Transverse colon (tissue), 4 donors: Measurements from ENCODE around the gene ATP13A1. TPM values are rescaled to one million over a fixed set of nuclear protein-coding genes. Genes with fewer than 3 reads are reported as not detected.
A peak's percentile ranks its signal among the peaks of the same experiment; 100 is the strongest.

ENCODE experiments used
- DNase-seq: peaks from one replicate; pipeline ENCODE4 v3.0.0-alpha.2; 2019
- H3K27ac ChIP-seq, 4 donors: fragments of 200-600 bp; sonication (generic); 2 replicates each; pipeline ENCODE4 v1.5.1; 2016 to 2018; ENCODE audit warnings: inconsistent platforms in 4 of 4
- H3K27me3 ChIP-seq: fragments of 200-600 bp; sonication (generic); 2 replicates; pipeline ENCODE4 v1.5.1; 2017; ENCODE audit warnings: inconsistent platforms
- H3K36me3 ChIP-seq, 4 donors: fragments of 200-600 bp; sonication (generic); 2 replicates each; pipeline ENCODE4 v1.5.1; 2017 to 2019; ENCODE audit warnings: inconsistent platforms in 4 of 4
- H3K4me1 ChIP-seq, 4 donors: fragments of 200-600 bp; sonication (generic); 2 replicates each; pipeline ENCODE4 v1.5.1; 2017 to 2020; ENCODE audit warnings: inconsistent platforms in 4 of 4
- H3K4me3 ChIP-seq, 4 donors: fragments of 200-600 bp; sonication (generic); 1 replicate in 1 of 4; 2 replicates in 3 of 4; pipeline versions ENCODE4 v1.5.1 to v1.6.1; 2017 to 2019; ENCODE audit warnings: inconsistent platforms in 4 of 4
- H3K9me3 ChIP-seq, 2 donors: fragments of 200-600 bp; sonication (generic); 2 replicates each; pipeline ENCODE4 v1.5.1; 2017 to 2019; ENCODE audit warnings: inconsistent platforms in 2 of 2
- EP300 ChIP-seq: sonication (generic); formaldehyde crosslinking; IDR thresholded peaks from one replicate; pipeline ENCODE4 v1.6.1; 2017; ENCODE audit warnings: antibody characterized with exemption, low read depth
- POLR2A ChIP-seq: fragments of 450-650 bp; IDR thresholded peaks from one replicate; pipeline ENCODE4 v1.6.1; 2016; ENCODE audit warnings: antibody characterized with exemption, mild to moderate bottlenecking, moderate library complexity
- POLR2AphosphoS5 ChIP-seq, 3 donors: sonication (generic); formaldehyde crosslinking; IDR thresholded peaks; one replicate each; pipeline ENCODE4 v1.6.1; 2016; ENCODE audit warnings: antibody characterized with exemption in 3 of 3
- WGBS, 2 donors: methylation state at CpG; one replicate each; pipeline ENCODE4 v1.1.5; 2018; ENCODE audit warnings: low coverage in 1 of 2; 5-methylcytosine and 5-hydroxymethylcytosine counted together
- in situ Hi-C, 4 donors: fragments of 200-750 bp; cut with MboI; loops; one replicate each; pipeline versions ENCODE4 v1.15.0 to v1.15.1; 2017; ENCODE audit warnings: low sequenced_read_pairs in 3 of 4, low pct_ligation_motif_present in 1 of 4, low pct_unique_long_range_greater_than_20kb in 1 of 4
- intact Hi-C: fragments of 100-400 bp; cut with DNase I; formaldehyde crosslinking; loops from one replicate; pipeline ENCODE4 v1.15.1; 2023; ENCODE audit warnings: low total_unique reads
- total RNA-seq, 4 donors: library from RNA; depleted of rRNA; stranded (reverse); fragments of >200 nt; gene quantifications; one replicate each; pipeline ENCODE4 v1.1.0, GENCODE V29; 2016
- TF ChIP-seq, protein P1 (sequence below), 5 experiments: fragments of 200-600 bp in 3 of 5; fragments of 450-650 bp in 2 of 5; sonication (generic) in 3 of 5; IDR thresholded peaks; 1 replicate in 2 of 5; 2 replicates in 3 of 5; pipeline ENCODE4 v1.5.1; 2016 to 2017; ENCODE audit warnings: antibody characterized with exemption in 5 of 5, inconsistent platforms in 3 of 5, mild to moderate bottlenecking in 2 of 5, moderate library complexity in 1 of 5

ATP13A1 gene
- total RNA-seq, 4 donors from 2014 or later = 112 to 929 (median 402) TPM

DNA sequence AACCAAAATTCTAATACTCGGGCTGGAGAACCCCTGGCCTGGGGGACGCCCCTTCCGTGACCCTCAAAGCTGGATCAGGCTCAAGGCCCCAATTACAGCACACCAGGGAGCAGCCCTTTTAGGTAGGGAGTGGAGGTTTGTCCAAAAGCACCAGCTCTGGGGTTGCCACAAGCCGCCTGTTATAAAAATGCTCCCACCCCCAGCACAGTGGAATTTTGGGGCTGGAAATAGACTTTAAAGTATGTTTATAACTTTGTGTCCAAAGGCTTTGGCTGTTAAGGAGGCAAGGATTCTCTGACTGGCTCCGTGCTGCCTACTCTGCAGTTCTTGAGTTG lies 19.5 kb downstream of the ATP13A1 start:
- peak overlapping the region in 3 of 4 donors; percentile 80 to 86 (median 82) for H3K4me3 ChIP-seq
- H3K27ac ChIP-seq = peak overlapping the region; percentile 81 to 88 (median 84)
- TF ChIP-seq, protein P1, sequence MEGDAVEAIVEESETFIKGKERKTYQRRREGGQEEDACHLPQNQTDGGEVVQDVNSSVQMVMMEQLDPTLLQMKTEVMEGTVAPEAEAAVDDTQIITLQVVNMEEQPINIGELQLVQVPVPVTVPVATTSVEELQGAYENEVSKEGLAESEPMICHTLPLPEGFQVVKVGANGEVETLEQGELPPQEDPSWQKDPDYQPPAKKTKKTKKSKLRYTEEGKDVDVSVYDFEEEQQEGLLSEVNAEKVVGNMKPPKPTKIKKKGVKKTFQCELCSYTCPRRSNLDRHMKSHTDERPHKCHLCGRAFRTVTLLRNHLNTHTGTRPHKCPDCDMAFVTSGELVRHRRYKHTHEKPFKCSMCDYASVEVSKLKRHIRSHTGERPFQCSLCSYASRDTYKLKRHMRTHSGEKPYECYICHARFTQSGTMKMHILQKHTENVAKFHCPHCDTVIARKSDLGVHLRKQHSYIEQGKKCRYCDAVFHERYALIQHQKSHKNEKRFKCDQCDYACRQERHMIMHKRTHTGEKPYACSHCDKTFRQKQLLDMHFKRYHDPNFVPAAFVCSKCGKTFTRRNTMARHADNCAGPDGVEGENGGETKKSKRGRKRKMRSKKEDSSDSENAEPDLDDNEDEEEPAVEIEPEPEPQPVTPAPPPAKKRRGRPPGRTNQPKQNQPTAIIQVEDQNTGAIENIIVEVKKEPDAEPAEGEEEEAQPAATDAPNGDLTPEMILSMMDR (IDR thresholded peaks at IDR 0.05) = peak in 3 of 5 experiments; percentile 0 to 24 (median 2)
- TF ChIP-seq EP300 = no peak
- H3K9me3 ChIP-seq = no peaks in the 10 kb centered on the region
- in situ Hi-C loops (loop anchor here (5.0 to 25.0 kb wide), 3 partner anchors 107 to 112 kb away; partner anchors contain the start of genes CILP2 (in 3 of the 4) and YJEFN3 (in 1 of the 4)), intact Hi-C loops (no loop called here)
- H3K4me1 ChIP-seq = peaks cover 0 to 10% (median 5%) of the 10 kb centered on the region in 4 donors
- WGBS, 2 donors = 26% methylated on average over 5 of the region's 5 CpGs; no CpG with 5 or more reads in 1 of the 2 donors
- DNase-seq = no peak
- peaks cover 0 to 18% (median 3%) of the 10 kb centered on the region in 4 donors for H3K36me3 ChIP-seq
- no peaks in the 10 kb centered on the region for H3K27me3 ChIP-seq

DNA sequence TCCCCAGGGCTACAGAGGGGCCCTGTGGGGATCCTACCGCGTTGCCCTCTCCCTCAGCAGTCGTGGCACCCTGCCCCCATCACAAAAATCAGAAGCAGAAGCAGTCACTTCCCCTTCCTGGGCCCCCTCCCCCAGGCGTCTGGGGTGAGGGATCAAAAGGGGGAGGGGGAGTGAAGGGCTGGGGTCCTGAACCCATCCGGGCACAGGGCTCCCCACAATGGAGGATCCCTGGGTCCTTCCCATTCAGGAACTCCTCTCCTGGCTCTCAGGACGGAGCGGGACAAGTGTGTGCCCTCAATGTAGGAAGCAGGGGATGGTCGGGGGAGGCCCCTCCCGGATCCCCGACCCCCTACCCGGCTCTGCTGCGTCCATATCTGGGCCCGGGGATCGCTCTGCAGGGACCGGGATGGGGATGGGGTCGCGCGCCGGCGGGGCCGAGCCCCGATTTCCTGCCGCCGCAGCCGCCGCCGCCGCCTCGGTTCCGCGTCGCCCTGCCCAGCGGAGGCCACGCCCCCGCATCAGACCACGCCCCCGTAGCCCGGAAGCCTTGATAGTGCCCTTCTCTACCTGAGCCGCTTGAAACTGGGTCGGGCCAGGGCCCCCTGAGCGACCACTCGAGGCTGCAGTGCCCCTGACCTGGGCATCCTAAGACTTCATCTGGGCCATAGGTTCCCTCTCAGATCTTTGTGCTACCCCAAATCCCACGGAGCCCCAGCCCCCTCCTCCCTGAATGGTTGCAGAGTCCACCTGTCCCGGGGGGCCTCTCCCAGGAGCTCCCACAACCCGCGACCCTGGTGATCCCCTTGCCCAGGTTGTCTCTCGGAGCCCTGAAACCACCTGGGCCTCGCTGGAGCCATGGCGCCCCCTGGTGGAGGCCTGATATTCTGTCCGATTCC lies 20.1 kb downstream of the ATP13A1 start, which contains the start of gene GMIP:
TSS of gene GMIP (minus strand) at position 500 of the 896 bp plus-strand sequence. CDS start at position 372, 128 bp downstream.
- peak; percentile 91 for DNase-seq
- no peaks in the 10 kb centered on the region for H3K9me3 ChIP-seq
- peak within 1 kb of the TSS; percentile 38 to 86 (median 81) for H3K4me3 ChIP-seq
- in situ Hi-C loops = loop anchor here (5.0 to 25.0 kb wide), 3 partner anchors 106 to 111 kb away; partner anchors contain the start of genes CILP2 (in 3 of the 4) and YJEFN3 (in 1 of the 4)
- peaks cover 0 to 17% (median 3%) of the 10 kb centered on the region in 4 donors for H3K36me3 ChIP-seq
- H3K27ac ChIP-seq = peak within 1 kb of the TSS; percentile 81 to 88 (median 84)
- intact Hi-C loops = no loop called here
- H3K4me1 ChIP-seq = peaks cover 0 to 10% (median 5%) of the 10 kb centered on the region in 4 donors
- H3K27me3 ChIP-seq = no peaks in the 10 kb centered on the region
- peak; percentile 69 for TF ChIP-seq POLR2A
- TF ChIP-seq, protein P1 (IDR thresholded peaks at IDR 0.05) = peak; percentile 90 to 96 (median 93)
- TF ChIP-seq POLR2AphosphoS5 (IDR thresholded peaks at IDR 0.05) = peak; percentile 4 to 64 (median 38)
- no peak for TF ChIP-seq EP300
- 1% methylated on average over 34 of the region's 50 CpGs; no CpG with 5 or more reads in 1 of the 2 donors for WGBS, 2 donors

DNA sequence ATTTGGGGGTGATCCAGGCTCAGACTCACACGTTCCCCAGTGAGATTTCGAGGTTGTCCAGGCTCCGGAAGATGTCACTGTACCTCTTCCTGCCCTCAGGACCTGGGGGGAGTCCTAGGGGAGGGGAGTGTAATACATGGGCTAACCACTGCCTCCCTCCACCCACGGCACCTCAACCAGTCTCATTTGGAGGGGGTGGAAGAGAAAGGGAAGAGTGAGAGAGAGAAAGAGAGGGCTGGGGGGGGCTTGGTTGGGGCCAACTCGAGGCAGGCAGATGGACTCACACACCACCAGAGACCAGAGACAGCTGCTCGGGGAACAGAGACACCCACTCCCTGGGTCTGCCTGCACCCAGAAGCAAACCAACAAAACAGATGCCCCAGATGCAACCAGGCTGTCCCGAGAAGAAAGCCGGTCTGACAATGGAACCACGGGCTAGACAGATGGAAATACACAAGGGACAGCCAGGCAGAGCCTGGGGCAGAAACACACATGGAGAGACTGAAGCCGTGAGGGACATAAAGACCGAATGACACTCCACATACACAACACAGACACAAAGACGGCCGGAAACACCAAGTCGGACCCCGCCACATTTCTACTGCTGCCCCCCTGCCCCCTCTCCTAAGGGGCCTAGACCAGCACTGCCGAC lies 20.8 kb downstream of the ATP13A1 start:
- in situ Hi-C loops = loop anchor here (5.0 to 25.0 kb wide), 3 partner anchors 105 to 110 kb away; partner anchors contain the start of genes CILP2 (in 3 of the 4) and YJEFN3 (in 1 of the 4)
- H3K4me1 ChIP-seq = peaks cover 0 to 10% (median 5%) of the 10 kb centered on the region in 4 donors
- no peaks in the 10 kb centered on the region for H3K27me3 ChIP-seq
- intact Hi-C loops = no loop called here
- H3K9me3 ChIP-seq = no peaks in the 10 kb centered on the region
- peaks cover 0 to 17% (median 3%) of the 10 kb centered on the region in 4 donors for H3K36me3 ChIP-seq
- WGBS, 2 donors = 20% methylated on average over 1 to 16 of the region's 16 CpGs
- H3K27ac ChIP-seq = peak overlapping the region; percentile 81 to 88 (median 84)
- peak overlapping the region; percentile 38 to 86 (median 81) for H3K4me3 ChIP-seq
- TF ChIP-seq POLR2AphosphoS5 (IDR thresholded peaks at IDR 0.05) (no peak), EP300 (no peak), POLR2A (no peak)
- TF ChIP-seq, protein P1 (IDR thresholded peaks at IDR 0.05) = no peak
- peak; percentile 23 for DNase-seq
